Smooth muscle cell (in vitro differentiated cells): ENCODE data around the gene CRMP1. TPM values are rescaled to one million over a fixed set of nuclear protein-coding genes. Genes with fewer than 3 reads are reported as not detected.

Source experiments
- DNase-seq: peaks from one replicate; lab custom pipeline; 2025; ENCODE audit not compliant: unreplicated experiment; lab: John Stamatoyannopoulos, UW
- H2AFZ ChIP-seq: fragments of 200-600 bp; sonication (generic); 2 replicates; pipeline ENCODE4 v1.6.0; 2016; ENCODE audit warnings: antibody characterized with exemption, low read depth, mild to moderate bottlenecking
- H3F3A ChIP-seq: fragments of 200-600 bp; sonication (generic); 2 replicates; pipeline ENCODE4 v1.6.0; 2017; ENCODE audit warnings: antibody characterized with exemption, low read depth
- H3K27ac ChIP-seq: fragments of 200-600 bp; sonication (generic); 2 replicates; pipeline ENCODE4 v1.5.1; 2016; ENCODE audit warnings: low read depth, mild to moderate bottlenecking
- H3K27me3 ChIP-seq: fragments of 200-600 bp; sonication (generic); 2 replicates; pipeline ENCODE4 v1.6.1; 2016; ENCODE audit warnings: low read depth, mild to moderate bottlenecking
- H3K36me3 ChIP-seq: fragments of 200-600 bp; sonication (generic); 2 replicates; pipeline ENCODE4 v1.5.1; 2016; ENCODE audit warnings: low read depth
- H3K4me1 ChIP-seq: fragments of 200-600 bp; sonication (generic); 2 replicates; pipeline ENCODE4 v1.5.1; 2016; ENCODE audit warnings: low read depth
- H3K4me2 ChIP-seq: fragments of 200-600 bp; sonication (generic); 2 replicates; pipeline ENCODE4 v1.6.0; 2016; ENCODE audit warnings: mild to moderate bottlenecking
- H3K4me3 ChIP-seq: fragments of 200-600 bp; sonication (generic); 2 replicates; pipeline ENCODE4 v1.5.1; 2016; ENCODE audit warnings: mild to moderate bottlenecking
- H3K79me2 ChIP-seq: fragments of 200-600 bp; sonication (generic); 2 replicates; pipeline ENCODE4 v1.6.0; 2016; ENCODE audit warnings: low read depth, mild to moderate bottlenecking
- H3K9ac ChIP-seq: fragments of 200-600 bp; sonication (generic); 2 replicates; pipeline ENCODE4 v1.6.0; 2016; ENCODE audit warnings: low read depth
- H3K9me3 ChIP-seq: fragments of 200-600 bp; sonication (generic); replicated peaks from 2 replicates; pipeline ENCODE4 v1.5.1; 2016; ENCODE audit warnings: low read depth
- H4K20me1 ChIP-seq: fragments of 200-600 bp; sonication (generic); 2 replicates; pipeline ENCODE4 v1.6.0; 2016; ENCODE audit warnings: low read depth
- CTCF ChIP-seq: fragments of 200-600 bp; sonication (generic); IDR thresholded peaks from 2 replicates; pipeline ENCODE4 v1.5.1; 2017; ENCODE audit warnings: borderline replicate concordance, mild to moderate bottlenecking, antibody characterized with exemption; ENCODE audit not compliant: insufficient read depth, poor library complexity, severe bottlenecking
- WGBS: methylation state at CpG from one replicate; pipeline ENCODE4 v1.1.7; 2016; ENCODE audit warnings: low lambda C conversion rate; 5-methylcytosine and 5-hydroxymethylcytosine counted together
- polyA plus RNA-seq: library from polyadenylated mRNA; unstranded; fragments of >200 nt; fragmentation: Nextera tagmentation; extraction: Ambion mirVana; gene quantifications from 2 replicates; pipeline ENCODE4 v1.2.1, GENCODE V29; 2016
- total RNA-seq: library from RNA; depleted of rRNA; stranded (reverse); fragments of >200 nt; gene quantifications from 2 replicates; pipeline ENCODE4 v1.2.3, GENCODE V29; 2014

CRMP1 gene
- total and polyA plus RNA-seq, 2 experiments from 2014 or later, result 12.5 to 18.6 TPM

- no peak for TF ChIP-seq CTCF
- H3K9ac ChIP-seq, result no peak overlapping the region
- no peaks in the 10 kb centered on the region for H3K79me2 ChIP-seq
- H3K4me2 ChIP-seq, result no peak overlapping the region
- H3K4me1 ChIP-seq, result no peaks in the 10 kb centered on the region
- peaks cover 7% of the 10 kb centered on the region for H3K36me3 ChIP-seq
- no peaks in the 10 kb centered on the region for H3K9me3 ChIP-seq
- H2AFZ ChIP-seq, result no peak overlapping the region
- H3K27me3 ChIP-seq, result no peaks in the 10 kb centered on the region
- no peak overlapping the region for H3K27ac ChIP-seq
- H3K4me3 ChIP-seq, result no peak overlapping the region
- H4K20me1 ChIP-seq, result no peaks in the 10 kb centered on the region
- 75% methylated on average over 9 of the region's 9 CpGs for WGBS
- no peak for DNase-seq
- H3F3A ChIP-seq, result no peaks in the 10 kb centered on the region
Measured at GRCh38 chr4:5784960-5785611, 107.8 kb downstream of the CRMP1 start.

- no peaks in the 10 kb centered on the region for H4K20me1 ChIP-seq
- H3K9me3 ChIP-seq, result no peaks in the 10 kb centered on the region
- DNase-seq, result no peak
- H3K9ac ChIP-seq, result no peak overlapping the region
- no peak for TF ChIP-seq CTCF
- no peak overlapping the region for H3K4me2 ChIP-seq
- no peak overlapping the region for H2AFZ ChIP-seq
- no peaks in the 10 kb centered on the region for H3F3A ChIP-seq
- H3K79me2 ChIP-seq, result no peaks in the 10 kb centered on the region
- H3K27ac ChIP-seq, result no peak overlapping the region
- WGBS, result 96% methylated on average over 6 of the region's 6 CpGs
- H3K36me3 ChIP-seq, result peaks cover 7% of the 10 kb centered on the region
- H3K4me3 ChIP-seq, result no peak overlapping the region
- H3K4me1 ChIP-seq, result no peaks in the 10 kb centered on the region
- H3K27me3 ChIP-seq, result no peaks in the 10 kb centered on the region
Measured at GRCh38 chr4:5784021-5784420, 108.9 kb downstream of the CRMP1 start.

GRCh38 chr4:5783486-5783885, 109.4 kb downstream of the CRMP1 start:
- 95% methylated on average over 13 of the region's 14 CpGs for WGBS
- Histone ChIP-seq H4K20me1 (no peaks in the 10 kb centered on the region), H3K9me3 (no peaks in the 10 kb centered on the region), H3K9ac (no peak overlapping the region), H3K4me2 (no peak overlapping the region), H3K36me3 (peaks cover 7% of the 10 kb centered on the region), H3K27ac (no peak overlapping the region), H3K27me3 (no peaks in the 10 kb centered on the region), H3F3A (no peaks in the 10 kb centered on the region), H3K4me3 (no peak overlapping the region), H2AFZ (no peak overlapping the region), H3K79me2 (no peaks in the 10 kb centered on the region), H3K4me1 (no peaks in the 10 kb centered on the region)
- TF ChIP-seq CTCF, result no peak
- no peak for DNase-seq

GRCh38 chr4:5782829-5783476, 109.9 kb downstream of the CRMP1 start:
- DNase-seq, result no peak
- no peak overlapping the region for H2AFZ ChIP-seq
- peaks cover 7% of the 10 kb centered on the region for H3K36me3 ChIP-seq
- H3K9me3 ChIP-seq, result no peaks in the 10 kb centered on the region
- no peaks in the 10 kb centered on the region for H3F3A ChIP-seq
- no peak overlapping the region for H3K4me2 ChIP-seq
- TF ChIP-seq CTCF, result no peak
- no peak overlapping the region for H3K9ac ChIP-seq
- H3K4me3 ChIP-seq, result no peak overlapping the region
- WGBS, result 100% methylated on average over 6 of the region's 6 CpGs
- no peak overlapping the region for H3K27ac ChIP-seq
- no peaks in the 10 kb centered on the region for H3K4me1 ChIP-seq
- no peaks in the 10 kb centered on the region for H3K27me3 ChIP-seq
- H4K20me1 ChIP-seq, result no peaks in the 10 kb centered on the region
- H3K79me2 ChIP-seq, result no peaks in the 10 kb centered on the region
